MCF 10A (cell line): Measurements from ENCODE around the gene B9D1. TPM values are rescaled to one million over a fixed set of nuclear protein-coding genes. Genes with fewer than 3 reads are reported as not detected.

ENCODE experiments used
- BruUV-seq: library from RNA; stranded (reverse); fragments of 400-500 nt; replicated peaks from 2 replicates; lab custom pipeline; 2021; lab: Mats Ljungman, UMichigan
- CTCF ChIA-PET: fragments of 300-600 bp; sonication (Branson Sonifier 250); formaldehyde crosslinking; extraction: SDS; loops from one replicate; lab custom pipeline; 2021; ENCODE audit warnings: antibody characterized with exemption, inconsistent platforms; lab: Yijun Ruan, JAX
- POLR2A ChIA-PET: fragments of 300-600, 350-650 bp; sonication (Branson Sonifier 250); formaldehyde crosslinking; extraction: SDS; loops from one replicate; lab custom pipeline; 2020; ENCODE audit warnings: antibody characterized with exemption, inconsistent platforms; lab: Yijun Ruan, JAX
- DNase-seq: peaks from one replicate; pipeline ENCODE4 v3.0.0-alpha.2; 2018; ENCODE audit not compliant: unreplicated experiment
- H3K27ac Mint-ChIP-seq: one replicate; pipeline ENCODE4 v1.8.0; 2022; ENCODE audit warnings: mild to moderate bottlenecking, low read depth, mixed read lengths; ENCODE audit not compliant: unreplicated experiment
- H3K27me3 Mint-ChIP-seq: one replicate; pipeline ENCODE4 v1.8.0; 2022; ENCODE audit warnings: mixed read lengths; ENCODE audit not compliant: insufficient read depth, unreplicated experiment
- H3K36me3 Mint-ChIP-seq: one replicate; pipeline ENCODE4 v1.8.0; 2022; ENCODE audit warnings: mild to moderate bottlenecking, moderate library complexity, mixed read lengths; ENCODE audit not compliant: insufficient read depth, unreplicated experiment
- H3K4me1 Mint-ChIP-seq: one replicate; pipeline ENCODE4 v1.8.0; 2022; ENCODE audit warnings: mixed read lengths; ENCODE audit not compliant: insufficient read depth, unreplicated experiment
- H3K4me3 Mint-ChIP-seq: one replicate; pipeline ENCODE4 v1.8.0; 2022; ENCODE audit warnings: mild to moderate bottlenecking, moderate library complexity, mixed read lengths; ENCODE audit not compliant: unreplicated experiment
- H3K9me3 Mint-ChIP-seq: one replicate; pipeline ENCODE4 v1.8.0; 2022; ENCODE audit warnings: mixed read lengths; ENCODE audit not compliant: unreplicated experiment
- CTCF ChIP-seq: fragments of 200-600 bp; IDR thresholded peaks from one replicate; pipeline ENCODE4 v1.8.0; 2022; ENCODE audit warnings: antibody characterized with exemption, mild to moderate bottlenecking; ENCODE audit not compliant: unreplicated experiment
- intact Hi-C: fragments of 100-400 bp; cut with micrococcal nuclease; formaldehyde crosslinking; loops from 2 replicates; pipeline ENCODE4 v1.14.1; 2022
- total RNA-seq: library from RNA; stranded (reverse); gene quantifications from 2 replicates; pipeline ENCODE4 v1.2.3, GENCODE V29; 2022

Gene B9D1
- total RNA-seq, 1 experiment from 2014 or later = 33.0 TPM

DNA sequence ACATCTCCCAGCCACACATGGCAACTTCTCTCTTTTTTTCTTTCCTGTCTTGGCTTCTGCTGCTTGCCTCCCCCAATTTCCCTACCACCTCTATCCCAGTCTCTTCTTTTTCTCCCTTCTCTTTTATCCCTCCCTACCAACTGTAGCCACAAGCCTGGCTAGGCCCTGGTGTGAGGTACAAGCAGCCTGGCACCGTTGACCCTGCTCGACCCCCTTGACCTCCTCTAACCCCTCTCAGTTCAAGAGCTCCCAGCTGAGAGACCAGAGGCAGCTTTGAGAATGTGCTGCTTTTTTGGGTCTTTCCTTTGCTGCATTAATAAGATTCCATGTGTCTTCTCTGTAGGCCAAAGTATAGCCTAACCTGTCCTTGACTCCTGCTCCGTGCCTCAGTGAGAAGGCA is 32.3 kb downstream of the B9D1 start:
- BruUV-seq = no TSS peak
- TF ChIP-seq CTCF = no peak
- peaks cover 25% of the 10 kb centered on the region for H3K4me1 Mint-ChIP-seq
- H3K27ac Mint-ChIP-seq = peak overlapping the region; percentile 16
- no peak overlapping the region for H3K4me3 Mint-ChIP-seq
- peaks cover 6% of the 10 kb centered on the region for H3K36me3 Mint-ChIP-seq
- H3K27me3 Mint-ChIP-seq = no peaks in the 10 kb centered on the region
- no peaks in the 10 kb centered on the region for H3K9me3 Mint-ChIP-seq
- POLR2A ChIA-PET = interaction anchor here (0.7 to 1.2 kb wide), 3 partner anchors 62 to 567 kb away, joined by 3 to 5 read pairs (median 3); no protein-coding TSS in a partner anchor
- CTCF ChIA-PET = interaction anchor here (0.6 kb wide), 1 partner anchor 15 kb away, joined by 3 read pairs; no protein-coding TSS in a partner anchor
- intact Hi-C loops = no loop called here
- no peak for DNase-seq

GRCh38 chr17:19329839-19330238 is 32.7 kb downstream of the B9D1 start:
- H3K27ac Mint-ChIP-seq = peak overlapping the region; percentile 16
- peaks cover 25% of the 10 kb centered on the region for H3K4me1 Mint-ChIP-seq
- no peak for TF ChIP-seq CTCF
- no peaks in the 10 kb centered on the region for H3K27me3 Mint-ChIP-seq
- CTCF ChIA-PET = no interaction called here
- DNase-seq = no peak
- no peak overlapping the region for H3K4me3 Mint-ChIP-seq
- BruUV-seq = no TSS peak
- POLR2A ChIA-PET = interaction anchor here (0.7 to 1.2 kb wide), 2 partner anchors 63 to 567 kb away, joined by 3 read pairs; no protein-coding TSS in a partner anchor
- no peaks in the 10 kb centered on the region for H3K9me3 Mint-ChIP-seq
- peaks cover 6% of the 10 kb centered on the region for H3K36me3 Mint-ChIP-seq
- intact Hi-C loops = no loop called here

- no TSS peak for BruUV-seq
These were observed 33.4 kb downstream of the B9D1 start for GRCh38 chr17:19329136-19329535.

More at GRCh38 chr17:19329136-19329535, 33.4 kb downstream of the B9D1 start:
- ChIA-PET POLR2A (no interaction called here), CTCF (interaction anchor here (1.4 kb wide), 1 partner anchor 33 kb away, joined by 4 read pairs; the partner anchor contains the start of gene B9D1)
- no peaks in the 10 kb centered on the region for H3K27me3 Mint-ChIP-seq
- TF ChIP-seq CTCF = no peak
- intact Hi-C loops = no loop called here
- H3K4me3 Mint-ChIP-seq = no peak overlapping the region
- no peak for DNase-seq
- H3K27ac Mint-ChIP-seq = no peak overlapping the region
- H3K36me3 Mint-ChIP-seq = peaks cover 6% of the 10 kb centered on the region
- no peaks in the 10 kb centered on the region for H3K9me3 Mint-ChIP-seq
- peaks cover 25% of the 10 kb centered on the region for H3K4me1 Mint-ChIP-seq
